ENCODE results near the gene PALM2AKAP2. TPM values are rescaled to one million over a fixed set of nuclear protein-coding genes. Genes with fewer than 3 reads are reported as not detected.

Gene PALM2AKAP2
- total RNA-seq, 4 donors from 2014 or later, result 2.0 to 8.2 (median 3.6) TPM

- no peaks in the 10 kb centered on the region for H3K36me3 ChIP-seq
- 40 to 60% methylated on average over 1 of the region's 1 CpG for WGBS, 2 donors (ENCODE audit: low coverage in 1 of 2)
- no peaks in the 10 kb centered on the region for H3K9me3 ChIP-seq
- H3K27me3 ChIP-seq, result no peaks in the 10 kb centered on the region
- no peaks in the 10 kb centered on the region for H3K4me1 ChIP-seq
- H3K4me3 ChIP-seq, result no peak overlapping the region
- no peak for ATAC-seq
- peak; percentile 16 for TF ChIP-seq POLR2AphosphoS5 (IDR thresholded peaks at IDR 0.05)
- TF ChIP-seq EP300 (IDR thresholded peaks at IDR 0.05), result no peak
- H3K27ac ChIP-seq, result no peak overlapping the region
These were observed 42.7 kb upstream of the PALM2AKAP2 start for GRCh38 chr9:109737295-109737694.

- H3K4me3 ChIP-seq, result no peak overlapping the region
- H3K36me3 ChIP-seq, result no peaks in the 10 kb centered on the region
- ATAC-seq, result no peak
- 31 to 76% methylated on average over 2 to 3 of the region's 3 CpGs for WGBS, 2 donors (ENCODE audit: low coverage in 1 of 2)
- no peak overlapping the region for H3K27ac ChIP-seq
- peaks cover 0 to 4% (median under 1%) of the 10 kb centered on the region in 3 donors for H3K4me1 ChIP-seq
- TF ChIP-seq, protein P1, sequence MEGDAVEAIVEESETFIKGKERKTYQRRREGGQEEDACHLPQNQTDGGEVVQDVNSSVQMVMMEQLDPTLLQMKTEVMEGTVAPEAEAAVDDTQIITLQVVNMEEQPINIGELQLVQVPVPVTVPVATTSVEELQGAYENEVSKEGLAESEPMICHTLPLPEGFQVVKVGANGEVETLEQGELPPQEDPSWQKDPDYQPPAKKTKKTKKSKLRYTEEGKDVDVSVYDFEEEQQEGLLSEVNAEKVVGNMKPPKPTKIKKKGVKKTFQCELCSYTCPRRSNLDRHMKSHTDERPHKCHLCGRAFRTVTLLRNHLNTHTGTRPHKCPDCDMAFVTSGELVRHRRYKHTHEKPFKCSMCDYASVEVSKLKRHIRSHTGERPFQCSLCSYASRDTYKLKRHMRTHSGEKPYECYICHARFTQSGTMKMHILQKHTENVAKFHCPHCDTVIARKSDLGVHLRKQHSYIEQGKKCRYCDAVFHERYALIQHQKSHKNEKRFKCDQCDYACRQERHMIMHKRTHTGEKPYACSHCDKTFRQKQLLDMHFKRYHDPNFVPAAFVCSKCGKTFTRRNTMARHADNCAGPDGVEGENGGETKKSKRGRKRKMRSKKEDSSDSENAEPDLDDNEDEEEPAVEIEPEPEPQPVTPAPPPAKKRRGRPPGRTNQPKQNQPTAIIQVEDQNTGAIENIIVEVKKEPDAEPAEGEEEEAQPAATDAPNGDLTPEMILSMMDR (IDR thresholded peaks at IDR 0.05), result no peak
- no peak for TF ChIP-seq POLR2A (IDR thresholded peaks at IDR 0.05)
- TF ChIP-seq EP300 (IDR thresholded peaks at IDR 0.05), result no peak
- TF ChIP-seq POLR2AphosphoS5 (IDR thresholded peaks at IDR 0.05), result no peak
- H3K27me3 ChIP-seq, result no peaks in the 10 kb centered on the region
- H3K9me3 ChIP-seq, result no peaks in the 10 kb centered on the region
These were observed 40.2 kb upstream of the PALM2AKAP2 start for GRCh38 chr9:109739760-109740159.

GRCh38 chr9:109742776-109743348, 37.1 kb upstream of the PALM2AKAP2 start:
- WGBS, 2 donors (ENCODE audit: low coverage in 1 of 2), result 70 to 79% methylated on average over 2 of the region's 2 CpGs

GRCh38 chr9:109743696-109744095, 36.3 kb upstream of the PALM2AKAP2 start:
- no peak overlapping the region for H3K27ac ChIP-seq
- peaks cover 5 to 25% (median 7%) of the 10 kb centered on the region in 3 donors for H3K4me1 ChIP-seq

More at GRCh38 chr9:109742776-109743348, 37.1 kb upstream of the PALM2AKAP2 start:
- no peak overlapping the region for H3K27ac ChIP-seq
- H3K9me3 ChIP-seq, result no peaks in the 10 kb centered on the region
- peaks cover 5 to 25% (median 7%) of the 10 kb centered on the region in 3 donors for H3K4me1 ChIP-seq
- no peak for ATAC-seq
- no peaks in the 10 kb centered on the region for H3K36me3 ChIP-seq
- H3K27me3 ChIP-seq, result no peaks in the 10 kb centered on the region
- TF ChIP-seq EP300 (IDR thresholded peaks at IDR 0.05) (no peak), POLR2AphosphoS5 (IDR thresholded peaks at IDR 0.05) (no peak), POLR2A (IDR thresholded peaks at IDR 0.05) (no peak)
- TF ChIP-seq, protein P1 (IDR thresholded peaks at IDR 0.05), result no peak
- no peak overlapping the region for H3K4me3 ChIP-seq

DNA sequence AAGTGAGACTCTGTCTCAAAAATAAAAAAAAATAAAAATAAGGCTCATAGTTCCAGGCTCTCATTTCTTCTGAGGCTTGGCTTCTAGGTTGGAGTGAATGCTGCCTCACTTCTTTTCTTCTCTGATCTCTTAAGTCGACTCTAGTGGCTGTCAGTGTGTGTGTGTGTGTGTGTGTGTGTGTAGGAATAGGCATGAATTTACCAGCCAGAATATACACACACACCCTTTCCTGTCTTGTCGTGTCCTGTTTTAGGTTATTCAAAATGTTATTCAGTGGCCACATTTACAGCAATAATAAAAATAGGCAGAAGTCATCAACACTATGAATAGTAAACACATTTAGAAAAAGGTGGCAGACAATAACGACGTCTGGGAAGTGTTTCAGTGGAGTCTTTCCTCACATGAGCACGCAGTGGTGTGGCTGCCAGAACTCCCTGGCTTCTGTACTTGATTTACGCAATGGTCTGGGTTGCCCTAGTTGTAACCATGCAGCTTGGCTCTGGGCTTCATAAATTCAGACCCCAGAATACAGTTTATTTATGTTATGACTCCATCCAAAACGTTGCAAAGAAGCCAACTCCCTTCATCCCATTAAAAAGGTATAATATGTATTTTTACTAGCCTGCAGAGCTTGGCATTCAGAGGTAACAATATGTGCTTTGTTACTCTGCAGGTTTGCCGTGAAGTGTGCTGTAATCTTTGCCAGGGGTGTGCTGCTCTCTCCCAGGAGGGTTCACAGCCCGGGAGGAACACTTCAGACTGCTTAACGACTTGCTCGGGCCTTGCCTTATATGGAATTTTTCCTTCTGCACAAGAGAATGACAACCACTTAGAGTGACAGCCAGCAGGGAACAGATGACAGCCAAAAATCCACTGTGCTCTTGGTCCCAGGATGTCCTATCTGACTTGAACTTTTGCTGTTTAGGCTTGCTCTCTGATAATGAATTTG, 34.4 kb upstream of the PALM2AKAP2 start:
- ATAC-seq, result peak; percentile 94
- no peaks in the 10 kb centered on the region for H3K36me3 ChIP-seq
- H3K9me3 ChIP-seq, result no peaks in the 10 kb centered on the region
- no peaks in the 10 kb centered on the region for H3K27me3 ChIP-seq
- H3K4me1 ChIP-seq, result peaks cover 5 to 25% (median 7%) of the 10 kb centered on the region in 3 donors
- TF ChIP-seq POLR2AphosphoS5 (IDR thresholded peaks at IDR 0.05), result peak; percentile 85
- TF ChIP-seq, protein P1 (IDR thresholded peaks at IDR 0.05), result no peak
- H3K4me3 ChIP-seq, result no peak overlapping the region
- 4 to 12% methylated on average over 7 to 11 of the region's 11 CpGs for WGBS, 2 donors (ENCODE audit: low coverage in 1 of 2)
- H3K27ac ChIP-seq, result peak overlapping the region; percentile 25 to 74 (median 67)

More at GRCh38 chr9:109743696-109744095, 36.3 kb upstream of the PALM2AKAP2 start:
- ATAC-seq, result no peak
- TF ChIP-seq, protein P1 (IDR thresholded peaks at IDR 0.05), result no peak
- no peak for TF ChIP-seq POLR2A (IDR thresholded peaks at IDR 0.05)
- no peak for TF ChIP-seq EP300 (IDR thresholded peaks at IDR 0.05)
- TF ChIP-seq POLR2AphosphoS5 (IDR thresholded peaks at IDR 0.05), result no peak
- H3K9me3 ChIP-seq, result no peaks in the 10 kb centered on the region
- H3K27me3 ChIP-seq, result no peaks in the 10 kb centered on the region
- H3K36me3 ChIP-seq, result no peaks in the 10 kb centered on the region
- no peak overlapping the region for H3K4me3 ChIP-seq
- WGBS, 2 donors (ENCODE audit: low coverage in 1 of 2), result 75 to 80% methylated on average over 2 of the region's 2 CpGs
